ENCODE results near the gene VRK1.

- TF ChIP-seq CTCF (conservative IDR thresholded peaks at IDR 0.05; ENCODE audit: low read length) = no peak
- no peak for TF ChIP-seq EZH2phosphoT487 (IDR thresholded peaks at IDR 0.05; ENCODE audit: borderline replicate concordance)
Observed at GRCh38 chr14:96823652-96824051, 26.5 kb downstream of the VRK1 start.

Data from Loucy (cell line).